GM19099 (cell line): ENCODE measurements around the gene CCDC182.

Source experiments
- POLR2A ChIP-seq: IDR thresholded peaks from 3 replicates; pipeline ENCODE4 v1.6.1; 2011; ENCODE audit warnings: low read depth; ENCODE audit not compliant: insufficient read length; ENCODE audit errors: extremely low read depth

Gene CCDC182

GRCh38 chr17:57746221-57746620, 1.1 kb upstream of the CCDC182 start:
- TF ChIP-seq POLR2A, result no peak

- TF ChIP-seq POLR2A, result no peak
Observed at GRCh38 chr17:57744195-57745170, 616 bp downstream of the CCDC182 start.

- no peak for TF ChIP-seq POLR2A
Observed at GRCh38 chr17:57740235-57740528, 4.9 kb downstream of the CCDC182 start.

- no peak for TF ChIP-seq POLR2A
Observed at GRCh38 chr17:57739402-57740234, 5.5 kb downstream of the CCDC182 start.

GRCh38 chr17:57737450-57737849, 7.6 kb downstream of the CCDC182 start:
- TF ChIP-seq POLR2A, result no peak

- no peak for TF ChIP-seq POLR2A
Observed at GRCh38 chr17:57735707-57736106, 9.4 kb downstream of the CCDC182 start.

GRCh38 chr17:57735230-57735629, 9.9 kb downstream of the CCDC182 start:
- no peak for TF ChIP-seq POLR2A

- TF ChIP-seq POLR2A, result no peak
Observed at GRCh38 chr17:57733085-57733484, 12.0 kb downstream of the CCDC182 start.

GRCh38 chr17:57732062-57732461, 13.0 kb downstream of the CCDC182 start:
- TF ChIP-seq POLR2A, result no peak

- TF ChIP-seq POLR2A, result no peak
Observed at GRCh38 chr17:57730026-57730701, 14.9 kb downstream of the CCDC182 start.

- no peak for TF ChIP-seq POLR2A
Observed at GRCh38 chr17:57727630-57728175, 17.4 kb downstream of the CCDC182 start.

- no peak for TF ChIP-seq POLR2A
Observed at GRCh38 chr17:57726838-57727237, 18.3 kb downstream of the CCDC182 start.

GRCh38 chr17:57726213-57726790, 18.8 kb downstream of the CCDC182 start:
- no peak for TF ChIP-seq POLR2A

- no peak for TF ChIP-seq POLR2A
Observed at GRCh38 chr17:57724729-57725125, 20.4 kb downstream of the CCDC182 start.
